Fibroblast of skin of right biceps (primary cell): Measurements from ENCODE around the gene HDAC3.
A peak's percentile ranks its signal among the peaks of the same experiment; 100 is the strongest.

Source experiments
- DNase-seq: peaks from one replicate; pipeline ENCODE4 v3.0.0-alpha.2; 2013

Gene HDAC3

GRCh38 chr5:141657937-141658545, 21.4 kb upstream of the HDAC3 start:
- peak; percentile 95 for DNase-seq

- peak; percentile 58 for DNase-seq
These were observed 20.8 kb upstream of the HDAC3 start for GRCh38 chr5:141657404-141657803.

DNA sequence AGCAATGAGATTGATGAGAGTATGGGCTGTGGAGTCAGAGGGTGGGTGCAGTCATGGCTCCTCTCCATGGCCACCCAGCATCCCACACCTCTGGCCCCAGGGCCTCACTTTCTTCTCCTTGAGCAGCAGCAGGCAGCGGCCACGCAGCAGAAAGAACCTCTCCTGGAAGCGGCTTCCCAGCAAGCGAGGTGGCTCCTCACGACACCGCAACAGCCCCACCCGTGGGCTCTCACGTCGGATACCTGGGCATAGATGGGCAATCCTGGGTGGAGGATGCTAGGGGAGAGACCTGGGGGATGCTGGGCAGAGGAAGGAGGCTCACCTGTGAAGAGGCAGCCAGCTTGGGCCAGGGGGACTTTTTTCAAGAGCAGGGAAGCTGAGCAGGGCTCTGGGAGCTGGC, 19.7 kb upstream of the HDAC3 start:
- DNase-seq, result no peak

DNA sequence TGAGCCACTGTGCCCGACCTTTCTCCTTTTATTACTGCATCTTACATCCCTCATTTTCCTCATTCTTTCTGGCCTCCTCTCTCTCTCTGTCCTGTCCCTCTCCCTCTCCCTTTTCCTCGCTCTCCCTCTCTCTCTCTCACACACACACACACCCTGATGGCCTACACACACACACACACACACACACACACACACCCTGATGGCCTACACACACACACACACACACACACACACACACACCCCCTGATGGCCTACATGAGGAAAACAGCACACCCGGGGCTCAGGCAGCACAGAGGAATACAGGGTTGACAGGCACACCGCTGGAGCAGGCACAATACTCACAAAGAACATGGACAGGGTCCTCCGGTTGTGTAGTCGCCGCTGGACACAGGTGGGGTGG, 18.4 kb upstream of the HDAC3 start:
- DNase-seq, result no peak

GRCh38 chr5:141654298-141654697, 17.6 kb upstream of the HDAC3 start:
- peak; percentile 91 for DNase-seq

DNA sequence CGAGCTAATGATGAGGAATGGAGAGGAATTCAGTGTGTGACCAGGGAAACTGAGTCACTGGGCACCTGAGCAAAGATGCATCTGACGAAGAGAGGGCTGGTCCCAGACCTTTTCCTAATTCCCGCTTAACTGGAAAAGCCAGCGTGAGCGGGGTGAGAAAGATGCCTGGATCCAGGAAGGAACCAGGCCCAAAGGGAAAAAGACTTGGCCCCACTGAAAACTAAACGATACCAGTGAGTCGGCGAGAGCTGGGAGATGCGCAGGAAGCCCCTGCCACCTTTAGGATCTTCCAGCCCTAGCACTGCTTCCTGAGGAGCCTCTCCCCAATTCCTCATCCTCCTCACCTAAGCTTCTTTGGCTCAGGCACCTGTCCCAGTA, 15.1 kb upstream of the HDAC3 start:
- no peak for DNase-seq

GRCh38 chr5:141650851-141651727, 14.4 kb upstream of the HDAC3 start, which contains the start of gene FCHSD1:
TSS of gene FCHSD1 (minus strand) at chr5:141651418. CDS start at chr5:141651368, 50 bp downstream.
- DNase-seq, result peak; percentile 72

- no peak for DNase-seq
These were observed 13.3 kb upstream of the HDAC3 start for GRCh38 chr5:141649972-141650371.

DNA sequence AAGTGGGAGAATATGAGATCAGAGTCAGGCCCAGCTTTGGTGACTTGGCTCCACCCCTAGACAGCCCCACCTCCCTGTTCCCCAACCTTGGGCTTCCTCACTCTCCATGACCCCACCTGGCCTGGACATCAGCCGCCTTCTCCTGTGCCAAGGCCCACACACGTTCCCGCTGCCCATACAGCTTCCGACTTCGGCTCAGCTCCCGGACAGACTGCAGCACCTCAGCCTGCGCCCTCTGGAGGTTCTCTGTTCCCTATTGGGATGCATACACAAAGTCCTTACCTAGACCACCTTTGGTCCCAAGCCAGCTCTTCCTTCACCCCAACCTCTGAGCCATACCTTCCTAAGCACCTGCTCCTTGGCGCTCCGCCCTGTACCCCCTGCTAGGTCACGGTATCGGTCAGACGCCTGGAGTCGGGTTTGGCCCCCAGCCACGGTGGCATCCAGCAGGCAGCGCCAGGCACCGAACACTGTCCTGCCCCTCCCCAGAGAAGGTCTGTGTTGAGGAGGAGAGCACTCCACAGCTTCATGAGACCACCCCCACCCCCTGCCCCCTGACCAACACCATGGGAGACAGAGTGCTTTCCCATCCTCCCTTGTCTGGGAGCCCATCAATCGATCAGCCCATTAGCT, 12.5 kb upstream of the HDAC3 start:
- no peak for DNase-seq

DNA sequence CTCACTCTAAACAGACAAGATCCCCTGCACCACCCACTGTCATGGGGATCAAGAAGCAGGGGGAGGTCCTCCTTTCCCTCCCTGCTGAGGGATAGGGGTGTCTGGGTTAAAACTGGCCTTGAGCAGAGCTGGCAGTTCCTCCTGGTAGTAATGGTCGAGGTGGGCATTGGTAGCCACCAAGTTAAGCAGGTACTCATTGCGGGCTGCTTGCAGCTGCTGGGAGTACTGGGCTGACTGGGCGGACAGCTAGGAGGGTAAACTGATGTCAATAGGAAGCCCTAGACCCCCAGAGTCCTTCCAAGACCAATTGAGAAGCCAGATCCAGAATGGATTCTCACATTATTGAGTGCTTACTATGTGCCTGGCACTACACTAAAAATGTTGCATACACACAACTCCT, 11.2 kb upstream of the HDAC3 start:
- DNase-seq, result no peak

DNA sequence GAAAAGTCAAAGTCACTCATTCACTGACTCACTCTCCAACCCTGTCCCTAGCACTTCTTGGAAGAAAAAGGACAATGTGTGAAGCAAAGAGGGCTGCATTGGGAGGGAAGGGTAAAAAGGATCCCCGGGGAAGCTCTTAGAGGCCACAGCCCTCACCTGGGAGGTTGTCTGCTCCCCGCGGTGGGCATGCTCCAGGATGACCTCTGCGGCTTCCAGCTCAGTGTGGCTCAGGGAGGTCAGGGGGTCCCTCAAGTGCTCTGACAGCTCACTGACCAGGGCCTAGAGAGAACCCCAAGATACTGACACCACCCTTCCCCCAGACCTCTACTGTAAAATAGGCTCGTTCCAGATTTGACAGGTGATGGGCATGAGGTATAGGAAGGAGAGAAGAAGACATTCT, 10.6 kb upstream of the HDAC3 start:
- DNase-seq, result no peak

- DNase-seq, result no peak
These were observed 9.4 kb upstream of the HDAC3 start for GRCh38 chr5:141646026-141646425.

- peak; percentile 82 for DNase-seq
These were observed 5.1 kb upstream of the HDAC3 start for GRCh38 chr5:141641634-141642267.

GRCh38 chr5:141640698-141641097, 4.0 kb upstream of the HDAC3 start:
- DNase-seq, result no peak

DNA sequence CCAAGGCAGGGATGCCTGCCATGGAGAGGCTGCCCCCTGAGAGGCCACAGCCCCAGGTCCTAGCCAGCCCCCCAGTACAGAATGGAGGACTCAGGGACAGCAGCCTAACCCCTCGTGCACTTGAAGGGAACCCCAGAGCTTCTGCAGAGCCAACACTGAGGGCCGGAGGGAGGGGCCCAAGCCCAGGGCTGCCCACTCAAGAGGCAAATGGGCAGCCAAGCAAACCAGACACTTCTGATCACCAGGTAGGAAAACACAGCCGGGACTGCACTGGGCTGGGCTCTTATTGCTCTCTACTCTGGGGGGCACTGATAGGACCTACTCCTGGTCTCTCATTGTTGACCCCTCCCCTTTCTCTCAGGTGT, 3.4 kb upstream of the HDAC3 start:
- DNase-seq, result no peak

- no peak for DNase-seq
These were observed 2.9 kb upstream of the HDAC3 start for GRCh38 chr5:141639357-141640050.

DNA sequence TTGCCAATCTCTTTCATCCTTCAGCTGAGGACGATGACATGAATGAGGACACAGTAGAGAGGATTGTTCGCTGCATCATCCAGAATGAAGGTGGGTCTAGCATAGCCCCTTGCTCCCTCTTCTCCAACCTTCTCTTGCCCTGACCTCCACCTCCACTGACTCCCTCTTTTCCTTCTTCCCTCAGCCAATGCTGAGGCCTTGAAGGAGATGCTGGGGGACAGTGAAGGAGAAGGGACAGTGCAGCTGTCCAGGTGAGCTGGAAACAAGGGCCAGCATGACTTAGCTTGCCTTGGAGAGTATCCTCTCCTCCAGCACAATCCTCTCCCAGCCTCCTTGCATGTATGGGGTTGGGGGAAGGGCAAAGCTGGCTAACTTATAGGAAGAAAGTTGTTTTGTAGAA, 2.1 kb upstream of the HDAC3 start:
- DNase-seq, result no peak

DNA sequence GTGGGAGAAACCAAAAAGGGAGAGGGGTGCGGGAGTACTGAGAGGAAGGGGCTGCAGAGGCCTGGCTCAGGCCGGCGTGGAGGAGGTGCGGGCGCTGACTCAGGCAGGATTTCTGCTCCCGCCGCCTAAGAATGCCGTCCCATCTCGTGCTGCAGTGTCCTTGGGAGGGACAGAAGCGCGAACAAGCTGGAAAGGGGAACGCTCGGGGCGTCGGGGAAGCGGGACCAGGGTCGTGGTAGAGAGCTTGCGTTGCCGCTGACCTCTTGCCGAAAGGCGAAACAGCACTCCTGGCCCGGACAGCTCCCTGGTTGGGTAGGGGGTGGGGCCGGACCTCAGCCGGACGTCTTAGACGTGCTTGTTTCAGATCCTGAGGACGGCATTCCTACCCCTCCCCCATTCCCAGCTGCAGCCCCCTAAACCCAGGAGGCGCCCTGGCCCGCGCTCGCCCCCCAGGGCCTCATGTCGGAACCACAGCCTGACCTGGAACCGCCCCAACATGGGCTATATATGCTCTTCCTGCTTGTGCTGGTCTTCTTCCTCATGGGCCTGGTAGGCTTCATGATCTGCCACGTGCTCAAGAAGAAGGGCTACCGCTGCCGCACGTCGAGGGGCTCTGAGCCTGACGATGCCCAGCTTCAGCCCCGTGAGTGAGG, 1.2 kb upstream of the HDAC3 start:
- peak; percentile 64 for DNase-seq

DNA sequence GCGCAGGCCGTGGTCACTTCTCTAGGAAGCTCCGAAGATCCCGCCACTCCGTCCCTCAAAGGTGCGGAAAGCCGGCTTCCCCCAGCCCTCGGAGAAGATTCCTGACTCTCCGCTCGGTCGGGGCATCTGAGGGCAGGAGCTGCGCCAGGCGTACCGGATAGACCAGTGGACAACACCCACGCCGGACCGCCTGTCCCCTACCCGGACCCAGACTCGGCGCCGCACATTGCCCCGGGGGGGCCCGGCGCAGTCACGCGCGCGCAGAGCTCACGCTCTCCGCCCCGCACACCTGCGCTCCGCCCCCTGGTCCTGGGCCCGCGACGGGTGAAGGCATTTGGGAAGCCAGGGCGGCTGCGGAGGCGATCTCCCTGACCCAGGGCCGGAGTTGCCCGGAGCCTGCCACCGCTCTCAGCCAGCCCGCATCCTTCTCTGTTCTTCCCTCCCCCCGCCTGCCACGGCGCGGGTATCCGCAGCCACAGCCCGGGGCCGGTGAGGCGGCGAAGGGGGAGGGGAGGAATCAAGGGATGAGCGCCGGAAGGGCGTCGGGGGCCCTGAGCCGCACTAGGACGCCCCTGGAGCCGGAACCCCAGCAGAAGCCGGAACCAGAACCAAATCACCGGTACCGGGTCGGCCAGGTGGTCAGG, 596 bp upstream of the HDAC3 start:
- no peak for DNase-seq

- no peak for DNase-seq
These were observed 590 bp downstream of the HDAC3 start for GRCh38 chr5:141636106-141636412.

- DNase-seq, result no peak
These were observed 1.0 kb downstream of the HDAC3 start for GRCh38 chr5:141635646-141636045.

GRCh38 chr5:141634720-141635119, 1.9 kb downstream of the HDAC3 start:
- DNase-seq, result no peak
